H1 (cell line): ENCODE measurements around the gene RALA. TPM values are rescaled to one million over a fixed set of nuclear protein-coding genes. Genes with fewer than 3 reads are reported as not detected.

Experiments
- CTCF ChIA-PET: fragments of 300-600 bp; sonication (Branson Sonifier 250); formaldehyde crosslinking; loops from one replicate; lab custom pipeline; 2021; ENCODE audit not compliant: partially characterized antibody; lab: Charles Lee
- POLR2A ChIA-PET: fragments of 300-600 bp; sonication (Branson Sonifier 250); formaldehyde crosslinking; loops from one replicate; lab custom pipeline; 2021; ENCODE audit warnings: inconsistent platforms; ENCODE audit not compliant: partially characterized antibody; lab: Charles Lee
- DNase-seq, 2 experiments: peaks; one replicate each; pipeline versions ENCODE4 v3.0.0 to v3.0.0-alpha.2; 2010 to 2022; ENCODE audit warnings: low spot score in 2 of 2, low read depth in 1 of 2, mixed read lengths in 1 of 2
- FAIRE-seq: peaks from 2 replicates; lab custom pipeline; 2011; peaks lifted over from hg19 to GRCh38; lab: Jason Lieb, UNC
- H2AFZ ChIP-seq: 2 replicates; pipeline ENCODE4 v1.8.1; 2012; ENCODE audit warnings: low read length, inconsistent platforms
- H2AK5ac ChIP-seq: 2 replicates; pipeline ENCODE4 v1.6.1; 2013; ENCODE audit warnings: low read depth, low read length
- H2BK120ac ChIP-seq: replicated peaks from 2 replicates; pipeline ENCODE3; 2013; ENCODE audit warnings: low read depth, low read length, inconsistent platforms
- H2BK12ac ChIP-seq: 2 replicates; pipeline ENCODE4 v1.6.1; 2013; ENCODE audit warnings: low read depth, low read length
- H2BK15ac ChIP-seq: 2 replicates; pipeline ENCODE4 v1.6.1; 2013; ENCODE audit warnings: low read length
- H2BK20ac ChIP-seq: 2 replicates; pipeline ENCODE4 v1.6.1; 2013; ENCODE audit warnings: low read length
- H2BK5ac ChIP-seq: 2 replicates; pipeline ENCODE4 v1.6.1; 2013; ENCODE audit warnings: low read depth, low read length
- H3K14ac ChIP-seq: 2 replicates; pipeline ENCODE4 v1.6.1; 2013; ENCODE audit warnings: inconsistent platforms; ENCODE audit not compliant: insufficient read length
- H3K18ac ChIP-seq: 2 replicates; pipeline ENCODE4 v1.6.1; 2013; ENCODE audit warnings: low read length; ENCODE audit errors: extremely low read depth
- H3K23ac ChIP-seq: 2 replicates; pipeline ENCODE4 v1.6.1; 2013; ENCODE audit warnings: inconsistent platforms; ENCODE audit not compliant: insufficient read length
- H3K23me2 ChIP-seq: 2 replicates; pipeline ENCODE4 v1.6.1; 2013; ENCODE audit warnings: low read depth, low read length
- H3K27ac ChIP-seq: 2 replicates; pipeline ENCODE4 v1.6.1; 2011; ENCODE audit warnings: low read depth, low read length, inconsistent platforms
- H3K27me3 ChIP-seq, 4 experiments: replicated peaks in 1 of 4; 1 replicate in 1 of 4; 2 replicates in 3 of 4; pipeline versions ENCODE4 v1.6.1 to v1.8.1; 2011 to 2013; ENCODE audit warnings: low read length in 3 of 4, mild to moderate bottlenecking in 3 of 4, inconsistent platforms in 2 of 4, mixed read lengths in 2 of 4, moderate library complexity in 1 of 4; ENCODE audit not compliant: control insufficient read depth in 3 of 4, insufficient read depth in 3 of 4; ENCODE audit errors: extremely low read depth in 1 of 4
- H3K36me3 ChIP-seq, 4 experiments: 2 replicates each; pipeline versions ENCODE4 v1.6.1 to v1.8.1; 2011 to 2013; ENCODE audit warnings: mild to moderate bottlenecking in 4 of 4, low read length in 3 of 4, moderate library complexity in 2 of 4, control low read depth in 1 of 4, inconsistent platforms in 1 of 4; ENCODE audit not compliant: insufficient read depth in 4 of 4, control insufficient read depth in 2 of 4
- H3K4ac ChIP-seq: replicated peaks from 2 replicates; pipeline ENCODE3; 2013; ENCODE audit warnings: low read length, low read depth, mixed read lengths, inconsistent platforms; ENCODE audit not compliant: insufficient read length
- H3K4me1 ChIP-seq, 4 experiments: replicated peaks in 1 of 4; 1 replicate in 1 of 4; 2 replicates in 3 of 4; pipeline versions ENCODE4 v1.6.1 to v1.8.1; 2011 to 2013; ENCODE audit warnings: low read length in 3 of 4, inconsistent platforms in 2 of 4, mixed read lengths in 1 of 4; ENCODE audit not compliant: insufficient read depth in 4 of 4, control insufficient read depth in 3 of 4
- H3K4me2 ChIP-seq, 2 experiments: 2 replicates each; pipeline versions ENCODE4 v1.6.1 to v1.8.1; 2011 to 2013; ENCODE audit warnings: low read depth in 2 of 2, low read length in 2 of 2, control low read depth in 1 of 2, inconsistent platforms in 1 of 2, mild to moderate bottlenecking in 1 of 2; ENCODE audit not compliant: insufficient read depth in 1 of 2
- H3K4me3 ChIP-seq, 4 experiments: fragments of 200-600, 300-600 bp in 1 of 4; sonication (generic), shearing (Covaris generic), sonication (Bioruptor Twin) in 1 of 4; 2 replicates each; pipeline versions ENCODE4 v1.5.1 to v1.8.1; 2011 to 2016; ENCODE audit warnings: low read length in 4 of 4, low read depth in 3 of 4, control low read depth in 2 of 4, inconsistent platforms in 2 of 4, mild to moderate bottlenecking in 2 of 4, mixed read lengths in 1 of 4, moderate library complexity in 1 of 4; ENCODE audit not compliant: insufficient read depth in 2 of 4; ENCODE audit errors: extremely low read depth in 1 of 4
- H3K56ac ChIP-seq: replicated peaks from 2 replicates; pipeline ENCODE3; 2013; ENCODE audit warnings: low read depth, mild to moderate bottlenecking, mixed read lengths, low read length, inconsistent platforms; ENCODE audit not compliant: insufficient read length
- H3K79me1 ChIP-seq: 2 replicates; pipeline ENCODE4 v1.6.1; 2013; ENCODE audit warnings: low read depth, low read length, control low read depth
- H3K79me2 ChIP-seq, 2 experiments: 2 replicates each; pipeline versions ENCODE4 v1.6.1 to v1.8.1; 2012 to 2013; ENCODE audit warnings: low read length in 2 of 2, mild to moderate bottlenecking in 2 of 2, inconsistent platforms in 1 of 2; ENCODE audit not compliant: insufficient read depth in 2 of 2, control insufficient read depth in 1 of 2
- H3K9ac ChIP-seq, 4 experiments: replicated peaks in 1 of 4; 1 replicate in 1 of 4; 2 replicates in 3 of 4; pipeline versions ENCODE4 v1.6.1 to v1.8.1; 2011 to 2013; ENCODE audit warnings: low read depth in 3 of 4, low read length in 3 of 4, control low read depth in 2 of 4, mild to moderate bottlenecking in 2 of 4, moderate library complexity in 2 of 4, inconsistent platforms in 1 of 4; ENCODE audit errors: extremely low read depth in 1 of 4
- H3K9me3 ChIP-seq, 2 experiments: 2 replicates each; pipeline versions ENCODE4 v1.6.1 to v1.8.1; 2012 to 2013; ENCODE audit warnings: mild to moderate bottlenecking in 2 of 2, moderate library complexity in 2 of 2, control low read depth in 1 of 2, inconsistent platforms in 1 of 2, low read depth in 1 of 2, low read length in 1 of 2, mixed read lengths in 1 of 2; ENCODE audit not compliant: insufficient read depth in 2 of 2
- H4K20me1 ChIP-seq, 2 experiments: replicated peaks in 1 of 2; 2 replicates each; pipeline versions ENCODE3 to v1.8.1; 2011 to 2013; ENCODE audit warnings: inconsistent platforms in 2 of 2, low read length in 2 of 2, mild to moderate bottlenecking in 1 of 2; ENCODE audit not compliant: insufficient read depth in 2 of 2, control insufficient read depth in 1 of 2
- H4K5ac ChIP-seq: 2 replicates; pipeline ENCODE4 v1.6.1; 2013; ENCODE audit warnings: low read length, low read depth, mixed read lengths, inconsistent platforms; ENCODE audit not compliant: insufficient read length
- H4K8ac ChIP-seq: 2 replicates; pipeline ENCODE4 v1.8.0; 2013; ENCODE audit warnings: mild to moderate bottlenecking, moderate library complexity, low read length, inconsistent platforms; ENCODE audit not compliant: insufficient read depth; ENCODE audit errors: extremely low read depth
- H4K91ac ChIP-seq: replicated peaks from 2 replicates; pipeline ENCODE3; 2013; ENCODE audit warnings: low read length, mixed read lengths, inconsistent platforms; ENCODE audit not compliant: insufficient read length
- EGR1 ChIP-seq: IDR thresholded peaks from 2 replicates; pipeline ENCODE4 v1.6.1; 2011; ENCODE audit warnings: low read depth, low read length, borderline replicate concordance
- HDAC6 ChIP-seq: IDR thresholded peaks from one replicate; pipeline ENCODE4 v1.7.1; 2012; ENCODE audit warnings: low read depth, mild to moderate bottlenecking, inconsistent platforms, low read length, moderate library complexity
- JUND ChIP-seq: IDR thresholded peaks from 2 replicates; pipeline ENCODE4 v1.6.1; 2011; ENCODE audit warnings: mild to moderate bottlenecking, improper control_type of control experiment, low read length
- KDM1A ChIP-seq: fragments of 200-600, 300-600 bp; sonication (generic); IDR thresholded peaks from 2 replicates; pipeline ENCODE4 v1.7.1; 2016; ENCODE audit warnings: mild to moderate bottlenecking, low read length, borderline replicate concordance
- WGBS, 2 experiments: shearing (Covaris generic) in 1 of 2; methylation state at CpG; one replicate each; pipeline versions ENCODE4 v1.1.6 to v1.1.7; 2013 to 2015; ENCODE audit warnings: low lambda C conversion rate in 2 of 2, mixed read lengths in 2 of 2, inconsistent platforms in 1 of 2, low coverage in 1 of 2, missing lambda C conversion rate in 1 of 2; ENCODE audit not compliant: insufficient replicate concordance in 2 of 2, insufficient coverage in 1 of 2, insufficient read length in 1 of 2; ENCODE audit errors: extremely low coverage in 1 of 2, missing lambda C conversion rate in 1 of 2; 5-methylcytosine and 5-hydroxymethylcytosine counted together
- polyA plus RNA-seq, 7 experiments: library from polyadenylated mRNA; depleted of rRNA in 3 of 7; stranded (reverse) in 5 of 7; unstranded in 2 of 7; fragments of >200 nt in 5 of 7; fragments of 200-250 nt in 2 of 7; gene quantifications; 1 replicate in 5 of 7; 2 replicates in 1 of 7; 4 replicates in 1 of 7; pipeline versions ENCODE4 v1.2.1 to v1.2.3, GENCODE V29; 2011 to 2013; ENCODE audit warnings: missing spikeins in 2 of 7, mixed read lengths in 2 of 7
- total RNA-seq: library from RNA; stranded (reverse); fragmentation: NEBNext Ultra II Directional; extraction: Animal tissue kit (Norgen Biotek cat#: 25700); gene quantifications from 2 replicates; pipeline ENCODE4 v1.2.1, GENCODE V29; 2021

RALA gene
- total and polyA plus RNA-seq, 2 of the 8 experiments (the other 6 are each of a cell fraction or from before 2014, with no cell fraction given) = 24.1 to 72.8 TPM

DNA sequence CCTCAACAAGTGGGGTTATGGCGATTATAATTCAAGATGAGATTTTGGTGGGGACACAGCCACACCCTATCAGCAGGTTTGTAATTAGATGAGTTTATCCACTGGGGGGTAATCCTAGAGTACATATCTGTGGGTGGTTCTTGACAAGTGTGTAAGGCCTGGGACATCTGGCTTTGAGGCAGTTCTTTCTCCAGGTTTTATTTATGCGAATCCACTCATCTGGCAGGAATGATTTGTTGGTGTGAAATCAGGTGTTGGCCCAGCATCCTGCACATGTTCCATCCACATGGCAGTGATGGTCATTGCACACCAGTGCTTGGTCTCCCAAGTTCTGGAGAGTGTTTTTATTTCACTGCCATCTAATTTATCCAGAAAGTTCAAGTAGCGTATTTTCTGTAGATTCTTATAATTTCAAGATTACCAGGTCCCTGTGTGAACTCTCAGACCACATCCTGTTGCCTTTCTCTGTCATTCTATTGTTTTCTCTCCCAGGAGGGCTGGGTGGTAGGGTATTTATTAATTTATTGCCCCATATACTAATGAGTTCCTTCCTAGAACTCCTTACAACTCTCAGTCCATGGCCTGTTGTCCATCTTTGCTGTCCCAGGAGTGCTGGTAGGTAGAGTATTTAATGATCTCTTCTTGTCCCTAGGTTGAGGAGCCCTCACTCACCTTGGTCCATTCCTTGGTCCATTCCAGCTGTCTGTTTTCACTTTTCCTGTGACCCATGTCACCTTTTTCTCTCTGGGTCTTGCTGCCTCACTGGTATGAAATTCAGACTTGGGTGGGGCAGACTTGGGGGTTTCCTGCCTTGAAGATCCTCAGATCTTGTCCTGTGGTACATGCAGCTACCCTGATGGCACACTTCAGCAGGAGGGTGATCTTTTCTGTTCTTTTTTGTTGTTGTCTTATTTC lies 10.4 kb downstream of the RALA start:
- H4K5ac ChIP-seq = no peak overlapping the region
- no peak overlapping the region for H2AFZ ChIP-seq
- no peak overlapping the region for H3K23ac ChIP-seq
- no peak overlapping the region for H3K56ac ChIP-seq
- H3K79me1 ChIP-seq = peaks cover 8% of the 10 kb centered on the region; the same call in 1 of the 2 replicates
- peaks cover 0 to 4% (median 2%) of the 10 kb centered on the region in 4 experiments; a peak in 2 of 8 replicates for H3K36me3 ChIP-seq
- WGBS, 2 experiments = 89% methylated on average over 3 of the region's 3 CpGs; no CpG with 5 or more reads in 1 of the 2 experiments
- no peaks in the 10 kb centered on the region for H3K23me2 ChIP-seq
- peaks cover 21 to 94% of the 10 kb centered on the region in 2 experiments for H3K79me2 ChIP-seq
- H3K4me1 ChIP-seq = no peaks in the 10 kb centered on the region; a peak in 1 of 7 replicates
- no peak overlapping the region for H3K18ac ChIP-seq
- CTCF ChIA-PET = interaction anchor here (1.6 to 15.8 kb wide), 3 partner anchors 10 to 111 kb away, joined by 4 to 145 read pairs (median 5); no protein-coding TSS in a partner anchor
- H3K27ac ChIP-seq = no peak overlapping the region
- POLR2A ChIA-PET = interaction anchor here (1.5 kb wide), 1 partner anchor 11 kb away, joined by 8 read pairs; the partner anchor contains the start of gene RALA
- no peaks in the 10 kb centered on the region for H3K9me3 ChIP-seq
- H2BK120ac ChIP-seq = no peak overlapping the region
- H4K91ac ChIP-seq = no peak overlapping the region
- H2BK5ac ChIP-seq = no peak overlapping the region
- no peak overlapping the region for H3K4ac ChIP-seq
- no peak overlapping the region for H3K14ac ChIP-seq
- TF ChIP-seq JUND (no peak), EGR1 (no peak), KDM1A (no peak), HDAC6 (no peak)
- DNase-seq = no peak
- no peaks in the 10 kb centered on the region for H3K27me3 ChIP-seq
- H3K9ac ChIP-seq = no peak overlapping the region
- H2AK5ac ChIP-seq = no peak overlapping the region
- H4K8ac ChIP-seq = no peak overlapping the region
- H4K20me1 ChIP-seq = peaks cover 3 to 12% of the 10 kb centered on the region in 2 experiments
- no peak overlapping the region for H2BK20ac ChIP-seq
- FAIRE-seq = no peak
- no peak overlapping the region for H2BK12ac ChIP-seq
- no peak overlapping the region for H3K4me3 ChIP-seq
- no peak overlapping the region for H3K4me2 ChIP-seq
- H2BK15ac ChIP-seq = no peak overlapping the region
